ENCODE data around the gene SLC29A3.
A peak's percentile ranks its signal among the peaks of the same experiment; 100 is the strongest.
"Not testable (repeated sequence)": the region's sequence is repeated elsewhere in the genome, so short reads cannot be mapped to it uniquely, and the experiment has no call there.

Gene SLC29A3

GRCh38 chr10:71284544-71285179 is 34.4 kb upstream of the SLC29A3 start:
- DNase-seq = no peak

DNA sequence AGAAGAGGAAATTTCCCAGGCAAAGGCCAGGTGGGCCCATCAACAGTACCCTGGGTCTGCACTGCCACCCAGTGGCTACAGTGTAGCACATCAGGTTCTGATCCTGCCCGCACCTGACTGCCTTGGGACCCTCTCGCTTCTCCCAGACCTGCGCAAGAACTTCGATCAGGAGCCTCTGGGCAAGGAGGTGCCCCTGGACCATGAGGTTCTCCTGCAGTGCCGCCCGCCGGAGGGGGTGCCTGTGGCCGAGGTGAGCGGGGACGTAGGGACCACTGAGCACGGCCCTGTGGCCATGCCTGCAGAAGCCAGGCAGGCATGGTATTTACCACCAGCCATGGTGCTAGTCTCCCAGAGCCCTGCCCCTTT is 33.9 kb upstream of the SLC29A3 start:
- DNase-seq = peak; percentile 43

- DNase-seq = no peak
Measured at GRCh38 chr10:71285986-71286385, 33.1 kb upstream of the SLC29A3 start.

- DNase-seq = no peak
Measured at GRCh38 chr10:71286521-71287294, 32.4 kb upstream of the SLC29A3 start.

DNA sequence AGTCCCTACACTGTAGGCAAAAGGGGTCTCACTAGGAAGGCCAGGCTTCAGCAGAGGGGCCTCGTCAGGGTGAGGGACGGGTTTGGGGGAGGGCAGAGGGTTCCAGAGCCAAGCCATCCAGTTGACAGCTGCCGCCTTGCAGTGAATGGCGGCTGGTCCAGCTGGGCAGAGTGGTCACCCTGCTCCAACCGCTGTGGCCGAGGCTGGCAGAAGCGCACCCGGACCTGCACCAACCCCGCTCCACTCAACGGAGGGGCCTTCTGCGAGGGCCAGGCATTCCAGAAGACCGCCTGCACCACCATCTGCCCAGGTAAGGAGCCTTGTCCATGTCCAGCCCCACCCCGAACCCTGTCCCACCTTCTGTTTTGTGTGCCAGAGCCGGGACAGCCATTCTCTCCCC is 31.6 kb upstream of the SLC29A3 start:
- no peak for DNase-seq

GRCh38 chr10:71288461-71288860 is 30.6 kb upstream of the SLC29A3 start:
- DNase-seq = no peak

- no peak for DNase-seq
Measured at GRCh38 chr10:71289421-71290130, 29.5 kb upstream of the SLC29A3 start.

DNA sequence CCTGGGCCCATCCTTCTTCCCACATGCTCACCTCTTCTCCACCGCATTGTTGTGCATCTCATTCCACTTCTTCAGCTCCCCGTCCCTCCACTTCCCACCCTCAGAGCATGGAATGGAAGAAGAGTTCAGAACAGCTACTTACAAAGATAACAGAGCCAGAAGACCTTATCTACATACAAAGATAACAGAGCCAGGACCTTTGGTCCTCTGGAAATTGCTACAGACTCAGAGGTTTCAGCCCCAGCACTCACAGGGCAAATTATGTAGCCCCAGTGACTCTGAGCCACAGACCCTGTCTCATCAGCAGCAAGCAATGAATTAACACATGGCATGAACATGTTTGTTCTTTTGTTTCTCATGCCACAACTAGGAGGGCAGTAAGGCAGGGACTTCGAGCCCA is 28.7 kb upstream of the SLC29A3 start:
- no peak for DNase-seq

DNA sequence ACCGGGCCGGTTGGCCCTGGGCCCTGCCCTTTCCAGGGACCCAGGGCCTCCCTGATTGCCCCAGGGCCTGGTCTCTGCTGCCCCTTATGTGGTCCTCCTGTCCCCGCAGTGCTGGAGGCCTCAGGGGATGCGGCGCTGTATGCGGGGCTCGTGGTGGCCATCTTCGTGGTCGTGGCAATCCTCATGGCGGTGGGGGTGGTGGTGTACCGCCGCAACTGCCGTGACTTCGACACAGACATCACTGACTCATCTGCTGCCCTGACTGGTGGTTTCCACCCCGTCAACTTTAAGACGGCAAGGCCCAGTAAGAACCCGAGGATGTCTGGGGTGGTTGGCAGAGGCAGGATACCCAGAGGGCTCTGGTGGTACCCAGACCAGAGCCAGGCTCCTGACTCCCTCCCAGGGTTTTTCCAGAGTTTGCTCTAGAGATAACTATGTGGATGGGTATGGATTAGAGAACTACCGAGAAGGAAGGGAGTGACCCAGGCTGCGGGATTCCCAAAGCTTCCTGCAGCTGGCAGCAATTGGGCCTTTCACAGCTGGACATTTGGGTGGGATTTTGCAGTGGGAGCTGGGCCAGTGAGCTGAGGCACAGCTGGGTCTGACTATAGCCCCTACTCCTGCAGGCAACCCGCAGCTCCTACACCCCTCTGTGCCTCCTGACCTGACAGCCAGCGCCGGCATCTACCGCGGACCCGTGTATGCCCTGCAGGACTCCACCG is 28.1 kb upstream of the SLC29A3 start:
- no peak for DNase-seq

GRCh38 chr10:71291528-71291900 is 27.5 kb upstream of the SLC29A3 start:
- no peak for DNase-seq

DNA sequence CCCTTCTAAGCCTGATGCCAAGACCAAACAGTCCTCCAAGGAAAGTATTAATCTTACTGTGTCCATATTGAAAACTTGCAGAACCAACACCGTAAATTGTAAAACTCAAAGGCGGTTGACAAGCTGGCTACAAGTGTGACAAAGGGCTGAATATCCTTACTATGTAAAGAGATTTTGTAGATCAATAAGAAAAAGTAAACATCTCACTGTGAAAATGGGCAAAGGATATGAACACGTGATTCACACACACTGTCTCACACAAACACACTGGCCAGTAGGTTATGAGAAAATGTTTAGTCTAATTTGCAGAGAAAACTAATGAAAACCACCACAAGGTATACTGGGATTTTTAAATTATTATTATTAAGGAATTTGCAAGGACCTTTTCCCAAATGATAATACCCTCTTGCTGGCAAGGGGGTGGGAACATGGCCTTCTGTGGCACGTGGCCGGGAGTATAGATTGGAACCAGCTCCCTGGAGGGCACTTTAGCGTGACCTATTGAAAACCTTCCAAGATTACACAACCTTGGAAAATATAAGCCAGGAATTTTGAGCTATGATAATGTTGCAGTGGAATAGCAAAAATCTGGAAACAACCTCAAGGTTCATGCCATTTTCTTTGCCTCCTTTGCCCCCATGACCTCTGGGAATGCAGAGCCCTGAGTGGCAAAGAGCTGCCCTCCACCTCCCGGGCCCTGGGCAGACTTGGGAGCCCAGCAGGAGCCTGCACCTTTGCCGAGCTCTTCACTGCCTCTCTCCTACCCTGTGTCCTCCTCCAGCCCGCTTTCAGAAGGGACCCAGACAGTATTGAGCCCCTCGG is 26.2 kb upstream of the SLC29A3 start:
- DNase-seq = no peak

DNA sequence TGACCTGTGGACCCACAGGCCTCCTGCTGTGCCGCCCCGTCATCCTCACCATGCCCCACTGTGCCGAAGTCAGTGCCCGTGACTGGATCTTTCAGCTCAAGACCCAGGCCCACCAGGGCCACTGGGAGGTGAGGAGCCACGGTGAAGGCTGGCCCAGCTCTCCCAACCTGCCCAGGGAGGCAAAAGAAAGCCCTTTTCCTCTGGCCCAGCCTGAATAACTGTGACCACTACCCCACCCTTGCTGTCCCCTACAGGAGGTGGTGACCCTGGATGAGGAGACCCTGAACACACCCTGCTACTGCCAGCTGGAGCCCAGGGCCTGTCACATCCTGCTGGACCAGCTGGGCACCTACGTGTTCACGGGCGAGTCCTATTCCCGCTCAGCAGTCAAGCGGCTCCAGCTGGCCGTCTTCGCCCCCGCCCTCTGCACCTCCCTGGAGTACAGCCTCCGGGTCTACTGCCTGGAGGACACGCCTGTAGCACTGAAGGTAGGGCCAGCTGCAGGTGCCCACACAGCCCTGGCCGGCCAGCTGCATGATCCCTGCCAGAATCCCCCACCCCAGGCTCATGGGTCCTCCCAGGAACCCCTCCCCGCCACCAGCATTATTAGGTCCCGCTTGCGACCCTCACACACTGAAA is 25.5 kb upstream of the SLC29A3 start:
- DNase-seq = no peak

GRCh38 chr10:71294091-71294561 is 24.9 kb upstream of the SLC29A3 start:
- no peak for DNase-seq

GRCh38 chr10:71294856-71295255 is 24.2 kb upstream of the SLC29A3 start:
- no peak for DNase-seq

- no peak for DNase-seq
Measured at GRCh38 chr10:71295641-71296040, 23.4 kb upstream of the SLC29A3 start.

GRCh38 chr10:71296086-71296485 is 23.0 kb upstream of the SLC29A3 start:
- no peak for DNase-seq

DNA sequence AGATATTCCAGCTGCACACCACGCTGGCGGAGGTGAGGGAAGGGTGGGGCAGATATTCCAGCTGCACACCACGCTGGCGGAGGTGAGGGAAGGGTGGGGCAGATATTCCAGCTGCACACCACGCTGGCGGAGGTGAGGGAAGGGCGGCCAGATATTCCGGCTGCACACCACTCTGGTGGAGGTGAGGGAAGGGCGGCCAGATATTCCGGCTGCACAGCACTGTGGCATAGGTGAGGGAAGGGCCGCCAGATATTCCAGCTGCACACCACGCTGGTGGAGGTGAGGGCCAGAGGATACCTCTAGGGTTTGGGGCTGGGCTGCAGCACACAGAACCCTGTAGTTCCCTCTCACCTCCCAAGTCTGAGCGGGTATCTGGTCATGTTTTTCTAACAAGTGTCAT is 22.2 kb upstream of the SLC29A3 start:
- DNase-seq = not testable (repeated sequence)

- no peak for DNase-seq
Measured at GRCh38 chr10:71297343-71297742, 21.7 kb upstream of the SLC29A3 start.

DNA sequence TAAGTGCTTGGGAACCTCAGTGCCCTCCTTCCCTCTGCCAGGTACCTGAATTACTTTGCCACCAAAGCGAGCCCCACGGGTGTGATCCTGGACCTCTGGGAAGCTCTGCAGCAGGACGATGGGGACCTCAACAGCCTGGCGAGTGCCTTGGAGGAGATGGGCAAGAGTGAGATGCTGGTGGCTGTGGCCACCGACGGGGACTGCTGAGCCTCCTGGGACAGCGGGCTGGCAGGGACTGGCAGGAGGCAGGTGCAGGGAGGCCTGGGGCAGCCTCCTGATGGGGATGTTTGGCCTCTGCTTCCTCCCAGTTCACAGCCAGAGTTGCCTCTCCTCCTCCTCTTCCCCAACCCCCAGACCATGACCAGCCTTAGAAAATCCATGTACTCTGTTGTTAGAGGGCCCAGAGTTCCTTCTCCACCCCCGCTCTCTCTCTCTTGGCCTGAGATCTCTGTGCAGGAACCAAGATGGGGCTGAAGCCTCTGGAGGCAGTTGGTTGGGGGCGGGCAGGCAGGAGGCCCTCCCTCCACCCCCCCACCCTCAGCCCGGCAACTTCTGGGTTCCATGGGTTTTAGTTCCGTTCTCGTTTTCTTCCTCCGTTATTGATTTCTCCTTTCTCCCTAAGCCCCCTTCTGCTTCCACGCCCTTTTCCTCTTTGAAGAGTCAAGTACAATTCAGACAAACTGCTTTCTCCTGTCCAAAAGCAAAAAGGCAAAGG is 19.8 kb upstream of the SLC29A3 start:
- DNase-seq = no peak

GRCh38 chr10:71300555-71301370 is 18.3 kb upstream of the SLC29A3 start:
- DNase-seq = no peak
